Left ventricle myocardium inferior (tissue), 1 donor: ENCODE data around the gene ELN. TPM values are rescaled to one million over a fixed set of nuclear protein-coding genes. Genes with fewer than 3 reads are reported as not detected.

Experiments
- DNase-seq: peaks from one replicate; pipeline ENCODE4 v3.0.0-alpha.2; 2020
- H3K27ac ChIP-seq: fragments of 200-600 bp; replicated peaks from 2 replicates; pipeline ENCODE4 v1.8.0; 2021
- H3K27me3 ChIP-seq: fragments of 200-600 bp; 2 replicates; pipeline ENCODE4 v1.8.0; 2021; ENCODE audit warnings: low read depth
- H3K36me3 ChIP-seq: fragments of 200-600 bp; 2 replicates; pipeline ENCODE4 v1.8.0; 2021
- H3K4me1 ChIP-seq: fragments of 200-600 bp; 2 replicates; pipeline ENCODE4 v1.8.0; 2021
- H3K4me3 ChIP-seq: fragments of 200-600 bp; 2 replicates; pipeline ENCODE4 v1.8.0; 2021; ENCODE audit warnings: mild to moderate bottlenecking, moderate library complexity
- H3K9me3 ChIP-seq: fragments of 200-600 bp; replicated peaks from 2 replicates; pipeline ENCODE4 v1.8.0; 2021
- intact Hi-C: fragments of 100-400 bp; cut with micrococcal nuclease; formaldehyde crosslinking; loops from one replicate; pipeline ENCODE4 v1.11.0; 2022
- total RNA-seq: library from RNA; stranded (reverse); fragmentation: NEBNext Ultra II Directional; extraction: Animal tissue kit (Norgen Biotek cat#: 25700); gene quantifications from one replicate; pipeline ENCODE4 v1.2.1, GENCODE V29; 2021
- TF ChIP-seq, protein P1 (sequence below): fragments of 200-600 bp; IDR thresholded peaks from 2 replicates; pipeline ENCODE4 v1.8.0; 2021; ENCODE audit warnings: antibody characterized with exemption, mild to moderate bottlenecking, borderline replicate concordance
- donor health status: DM: no; HTN: yes; CAD: no; lungs with severe emphysema.

Gene ELN
- total RNA-seq, 1 donor from 2014 or later = 51.6 TPM

DNA sequence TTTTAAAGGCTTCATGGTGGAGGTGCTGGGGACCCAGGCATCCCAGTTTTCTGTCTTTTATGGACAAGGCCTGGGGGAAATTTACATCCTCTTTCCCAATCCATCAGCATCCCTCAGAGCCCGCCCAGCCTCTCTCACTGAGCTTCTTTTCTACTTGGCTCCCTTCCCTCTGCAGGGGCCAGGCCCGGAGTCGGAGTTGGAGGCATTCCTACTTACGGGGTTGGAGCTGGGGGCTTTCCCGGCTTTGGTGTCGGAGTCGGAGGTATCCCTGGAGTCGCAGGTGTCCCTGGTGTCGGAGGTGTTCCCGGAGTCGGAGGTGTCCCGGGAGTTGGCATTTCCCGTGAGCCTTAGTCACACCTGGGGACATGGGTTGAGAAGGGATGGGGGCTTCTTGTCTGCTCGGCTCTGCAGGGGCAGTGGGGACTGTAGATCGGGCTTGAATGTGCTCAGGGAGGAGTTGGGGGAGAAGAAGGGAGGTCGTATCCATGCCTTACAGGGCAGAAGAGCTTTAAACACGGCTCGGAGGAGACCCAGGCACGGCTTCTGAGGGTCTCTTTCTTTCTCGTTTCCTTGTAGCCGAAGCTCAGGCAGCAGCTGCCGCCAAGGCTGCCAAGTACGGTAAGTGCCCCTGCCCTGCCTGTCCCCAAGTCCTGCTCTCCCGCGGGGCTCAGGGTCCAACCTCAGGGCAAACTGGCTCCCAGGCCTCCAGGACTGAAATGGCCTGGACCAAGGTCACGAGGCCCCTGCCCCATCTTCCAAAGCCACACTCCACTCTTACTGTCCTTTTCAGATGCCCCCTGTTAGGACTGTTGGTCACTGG, 28.3 kb downstream of the ELN start:
- DNase-seq = no peak
- Histone ChIP-seq H3K36me3 (peaks cover 53% of the 10 kb centered on the region), H3K27me3 (peaks cover 2% of the 10 kb centered on the region), H3K27ac (no peak overlapping the region), H3K9me3 (no peaks in the 10 kb centered on the region), H3K4me1 (peaks cover under 1% of the 10 kb centered on the region), H3K4me3 (no peak overlapping the region)
- TF ChIP-seq, protein P1, sequence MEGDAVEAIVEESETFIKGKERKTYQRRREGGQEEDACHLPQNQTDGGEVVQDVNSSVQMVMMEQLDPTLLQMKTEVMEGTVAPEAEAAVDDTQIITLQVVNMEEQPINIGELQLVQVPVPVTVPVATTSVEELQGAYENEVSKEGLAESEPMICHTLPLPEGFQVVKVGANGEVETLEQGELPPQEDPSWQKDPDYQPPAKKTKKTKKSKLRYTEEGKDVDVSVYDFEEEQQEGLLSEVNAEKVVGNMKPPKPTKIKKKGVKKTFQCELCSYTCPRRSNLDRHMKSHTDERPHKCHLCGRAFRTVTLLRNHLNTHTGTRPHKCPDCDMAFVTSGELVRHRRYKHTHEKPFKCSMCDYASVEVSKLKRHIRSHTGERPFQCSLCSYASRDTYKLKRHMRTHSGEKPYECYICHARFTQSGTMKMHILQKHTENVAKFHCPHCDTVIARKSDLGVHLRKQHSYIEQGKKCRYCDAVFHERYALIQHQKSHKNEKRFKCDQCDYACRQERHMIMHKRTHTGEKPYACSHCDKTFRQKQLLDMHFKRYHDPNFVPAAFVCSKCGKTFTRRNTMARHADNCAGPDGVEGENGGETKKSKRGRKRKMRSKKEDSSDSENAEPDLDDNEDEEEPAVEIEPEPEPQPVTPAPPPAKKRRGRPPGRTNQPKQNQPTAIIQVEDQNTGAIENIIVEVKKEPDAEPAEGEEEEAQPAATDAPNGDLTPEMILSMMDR = no peak
- intact Hi-C loops = no loop called here

DNA sequence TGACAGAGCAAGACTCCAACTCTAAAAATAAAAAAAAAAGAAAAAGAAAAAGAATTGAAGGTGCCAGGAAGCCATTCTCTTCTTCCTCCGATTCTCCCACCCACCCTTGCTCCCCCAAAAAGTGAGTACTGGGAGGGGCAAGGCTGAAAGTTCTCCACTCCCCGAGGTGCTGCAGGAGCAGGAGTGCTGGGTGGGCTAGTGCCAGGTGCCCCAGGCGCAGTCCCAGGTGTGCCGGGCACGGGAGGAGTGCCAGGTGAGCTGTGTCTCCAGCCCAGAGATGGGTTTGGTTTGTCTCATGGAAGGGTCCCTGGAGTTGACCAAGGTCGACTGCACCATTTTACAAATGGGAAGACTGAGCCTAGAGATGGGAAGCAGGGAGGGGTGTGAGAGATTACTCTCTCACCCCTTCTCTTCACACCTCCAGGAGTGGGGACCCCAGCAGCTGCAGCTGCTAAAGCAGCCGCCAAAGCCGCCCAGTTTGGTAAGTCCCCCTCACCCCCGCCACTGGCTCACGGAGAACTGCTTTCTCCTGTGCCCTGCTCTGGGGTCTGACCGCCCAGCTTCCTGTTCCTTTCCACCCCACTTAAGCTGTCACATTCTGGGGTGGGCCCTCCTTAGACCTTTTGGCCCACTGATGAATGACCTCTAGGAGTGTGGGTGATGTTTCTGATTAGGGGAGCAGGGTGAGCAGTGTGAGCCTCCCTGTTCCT, 29.4 kb downstream of the ELN start:
- no peak overlapping the region for H3K4me3 ChIP-seq
- TF ChIP-seq, protein P1 = no peak
- H3K27me3 ChIP-seq = no peaks in the 10 kb centered on the region
- H3K9me3 ChIP-seq = no peaks in the 10 kb centered on the region
- intact Hi-C loops = no loop called here
- DNase-seq = no peak
- peaks cover 11% of the 10 kb centered on the region for H3K4me1 ChIP-seq
- H3K36me3 ChIP-seq = peaks cover 43% of the 10 kb centered on the region
- H3K27ac ChIP-seq = no peak overlapping the region

DNA sequence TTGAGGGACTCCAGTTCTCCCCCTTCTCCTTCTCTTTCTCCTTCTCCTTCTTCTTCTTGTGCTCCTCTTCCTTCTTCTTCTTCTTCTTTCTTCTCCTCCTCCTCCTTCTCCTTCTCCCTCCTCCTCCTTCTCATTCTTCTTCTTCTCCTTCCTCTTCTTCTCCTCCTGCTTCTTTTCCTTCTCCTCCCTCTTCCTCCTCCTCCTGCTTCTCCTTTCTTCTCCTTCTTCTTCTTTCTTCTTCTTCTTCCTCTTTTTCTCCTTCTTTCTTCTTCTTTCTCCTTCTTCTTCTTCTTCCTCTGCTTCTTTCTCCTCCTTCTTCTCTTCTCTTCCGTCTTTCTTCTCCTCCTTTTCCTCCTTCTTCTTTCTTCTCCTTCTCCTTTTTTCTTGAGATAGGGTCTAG, 30.0 kb downstream of the ELN start:
- Histone ChIP-seq H3K4me3 (no peak overlapping the region), H3K9me3 (no peaks in the 10 kb centered on the region), H3K36me3 (peaks cover 43% of the 10 kb centered on the region), H3K27me3 (no peaks in the 10 kb centered on the region), H3K4me1 (peaks cover 13% of the 10 kb centered on the region), H3K27ac (no peak overlapping the region)
- no peak for DNase-seq
- intact Hi-C loops = no loop called here
- TF ChIP-seq, protein P1 = no peak

DNA sequence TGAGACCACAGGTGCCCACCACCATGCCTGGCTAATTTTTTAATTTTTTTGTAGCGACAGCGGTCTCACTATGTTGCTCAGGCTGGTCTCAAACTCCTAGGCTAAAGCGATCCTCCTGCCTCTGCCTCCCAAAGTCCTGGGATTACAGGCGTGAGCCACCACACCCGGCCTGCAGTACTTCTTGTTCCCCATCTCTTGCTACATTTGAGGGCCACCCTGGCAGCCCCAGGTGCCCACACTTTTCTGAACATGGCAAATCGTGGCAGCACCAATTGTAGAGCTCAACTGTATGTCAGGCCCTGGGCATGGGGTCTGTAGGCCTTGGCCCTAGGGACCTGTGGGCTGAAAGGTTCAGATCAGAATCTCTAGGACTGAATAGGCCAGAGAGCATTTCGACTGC, 30.5 kb downstream of the ELN start:
- TF ChIP-seq, protein P1 = no peak
- no peaks in the 10 kb centered on the region for H3K27me3 ChIP-seq
- intact Hi-C loops = no loop called here
- DNase-seq = no peak
- H3K36me3 ChIP-seq = peaks cover 46% of the 10 kb centered on the region
- H3K4me3 ChIP-seq = no peak overlapping the region
- no peak overlapping the region for H3K27ac ChIP-seq
- no peaks in the 10 kb centered on the region for H3K9me3 ChIP-seq
- H3K4me1 ChIP-seq = peaks cover 13% of the 10 kb centered on the region

DNA sequence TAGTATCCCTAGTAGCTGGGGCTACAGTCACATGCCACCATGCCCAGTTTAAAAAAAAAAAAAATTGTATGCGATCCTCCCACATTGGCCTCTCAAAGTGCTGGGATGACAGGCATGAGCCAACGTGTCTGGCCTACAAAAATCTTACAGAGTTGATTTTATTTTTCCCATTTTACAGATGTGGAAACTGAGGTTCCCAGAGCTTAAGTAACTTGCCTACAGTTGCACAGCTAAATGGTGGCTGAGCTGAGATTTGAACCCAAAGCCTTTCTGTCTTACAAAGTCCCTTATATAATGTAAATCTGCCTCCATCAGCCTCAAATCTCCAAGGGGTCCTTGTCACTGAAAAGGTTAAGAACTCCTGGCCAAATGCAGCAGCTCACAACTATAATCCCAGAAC, 31.1 kb downstream of the ELN start:
- Histone ChIP-seq H3K27me3 (no peaks in the 10 kb centered on the region), H3K4me3 (no peak overlapping the region), H3K4me1 (peaks cover 13% of the 10 kb centered on the region), H3K36me3 (peaks cover 44% of the 10 kb centered on the region), H3K9me3 (no peaks in the 10 kb centered on the region), H3K27ac (no peak overlapping the region)
- intact Hi-C loops = no loop called here
- TF ChIP-seq, protein P1 = no peak
- DNase-seq = no peak
